ENCODE results near the gene DIDO1. TPM values are rescaled to one million over a fixed set of nuclear protein-coding genes. Genes with fewer than 3 reads are reported as not detected.

Gene DIDO1
- total RNA-seq, 1 experiment from 2014 or later = 85.9 TPM

GRCh38 chr20:62837790-62838127 lies 88.5 kb downstream of the DIDO1 start:
- no peak for DNase-seq
- Histone ChIP-seq H3K9ac (ENCODE audit: extremely low read depth, insufficient read length, low read length) (no peak overlapping the region), H3K79me1 (ENCODE audit: insufficient read depth, low read depth, low read length, poor library complexity, severe bottlenecking) (no peaks in the 10 kb centered on the region), H2AFZ (ENCODE audit: low read length) (no peak overlapping the region), H2BK15ac (ENCODE audit: low read depth, low read length) (no peak overlapping the region), H2BK20ac (ENCODE audit: low read depth, low read length, poor library complexity, severe bottlenecking) (no peak overlapping the region), H3K4me2 (ENCODE audit: insufficient read depth, insufficient read length, low read length) (no peak overlapping the region), H3K23me2 (ENCODE audit: insufficient read length, low read depth, low read length, poor library complexity, severe bottlenecking) (no peaks in the 10 kb centered on the region), H3K9me3 (ENCODE audit: control insufficient read depth, low read depth, low read length) (no peaks in the 10 kb centered on the region), H3K4ac (ENCODE audit: low read depth, low read length) (no peak overlapping the region), H3K4me1 (ENCODE audit: insufficient read depth, low read length) (no peaks in the 10 kb centered on the region; the same call in 1 of the 2 replicates), H2AK5ac (ENCODE audit: insufficient read length, low read length) (no peak overlapping the region), H3K27ac (ENCODE audit: insufficient read length, low read depth, low read length) (no peak overlapping the region), H4K91ac (ENCODE audit: insufficient read length, low read depth, low read length) (no peak overlapping the region), H3K56ac (ENCODE audit: insufficient read length, low read depth, low read length) (no peak overlapping the region), H4K8ac (replicated peaks; ENCODE audit: insufficient read length, low read depth, low read length) (no peak overlapping the region), H2BK12ac (ENCODE audit: insufficient read length, low read depth, low read length) (no peak overlapping the region), H2BK5ac (ENCODE audit: insufficient read length, low read length) (no peak overlapping the region), H3K27me3 (ENCODE audit: insufficient read depth, low read length) (no peaks in the 10 kb centered on the region), H3K23ac (ENCODE audit: insufficient read length, low read depth, low read length) (no peak overlapping the region), H4K20me1 (ENCODE audit: control insufficient read depth, insufficient read depth, insufficient read length) (no peaks in the 10 kb centered on the region), H3K14ac (ENCODE audit: insufficient read depth, low read length) (no peak overlapping the region), H3T11ph (ENCODE audit: low read length) (no peak overlapping the region), H3K18ac (ENCODE audit: insufficient read length, low read depth, low read length) (no peak overlapping the region), H2BK120ac (ENCODE audit: low read depth, low read length, poor library complexity, severe bottlenecking) (no peak overlapping the region), H4K5ac (ENCODE audit: insufficient read length, low read depth, low read length) (no peak overlapping the region), H3K79me2 (ENCODE audit: insufficient read depth, low read length) (no peaks in the 10 kb centered on the region)
- TF ChIP-seq CTCF (conservative IDR thresholded peaks at IDR 0.05) = no peak
- H3K27me3 Mint-ChIP-seq (ENCODE audit: low read depth) = no peaks in the 10 kb centered on the region
- H3K4me3 Mint-ChIP-seq = no peak overlapping the region
- 0 out of 5 replicates have a peak, but pooled peaks cover 0 to 3% of the 10 kb centered on the region in 2 experiments for H3K9me3 Mint-ChIP-seq
- peaks cover 2 to 64% (median 57%) of the 10 kb centered on the region in 3 experiments; a peak in 5 of 7 replicates for H3K36me3 Mint-ChIP-seq (ENCODE audit: insufficient read depth in 1 of 3, low read depth in 3 of 3)
- H3K4me1 Mint-ChIP-seq = peaks cover 4 to 18% of the 10 kb centered on the region in 2 experiments
- H3K27ac Mint-ChIP-seq = no peak overlapping the region
- WGBS (ENCODE audit: extremely low coverage, insufficient read length, low lambda C conversion rate) = no CpG with 5 or more reads among the region's 8 CpGs
